Neural cell (in vitro differentiated cells): Measurements from ENCODE around the gene ZNF814. TPM values are rescaled to one million over a fixed set of nuclear protein-coding genes. Genes with fewer than 3 reads are reported as not detected.
"Not testable (repeated sequence)": the region's sequence is repeated elsewhere in the genome, so short reads cannot be mapped to it uniquely, and the experiment has no call there.

Experiments
- H2AFZ ChIP-seq: fragments of 200-600, 300-800 bp; sonication (generic), shearing (Covaris generic); 2 replicates; pipeline ENCODE4 v1.6.0; 2014; ENCODE audit warnings: low read depth, mild to moderate bottlenecking, antibody characterized with exemption, low read length, moderate library complexity
- H3F3A ChIP-seq: fragments of 200-600 bp; shearing (Covaris generic); 2 replicates; pipeline ENCODE4 v1.6.1; 2016; ENCODE audit warnings: mild to moderate bottlenecking, moderate library complexity, mixed read lengths, antibody characterized with exemption, low read length; ENCODE audit not compliant: insufficient read depth, poor library complexity, severe bottlenecking
- H3K27ac ChIP-seq: fragments of 200-600, 300-800 bp; sonication (generic), shearing (Covaris generic); 2 replicates; pipeline ENCODE4 v1.5.1; 2014; ENCODE audit warnings: mild to moderate bottlenecking, low read length, moderate library complexity
- H3K27me3 ChIP-seq: fragments of 300-800, 200-600 bp; sonication (generic), shearing (Covaris generic); 2 replicates; pipeline ENCODE4 v1.6.0; 2014; ENCODE audit warnings: mild to moderate bottlenecking, low read depth, low read length, moderate library complexity; ENCODE audit not compliant: insufficient read depth
- H3K36me3 ChIP-seq: fragments of 300-800, 200-600 bp; sonication (generic), shearing (Covaris generic); 2 replicates; pipeline ENCODE4 v1.5.1; 2014; ENCODE audit warnings: mild to moderate bottlenecking, antibody characterized with exemption, low read length, moderate library complexity; ENCODE audit not compliant: insufficient read depth
- H3K4me2 ChIP-seq: fragments of 300-800, 200-600 bp; sonication (generic), shearing (Covaris generic); 2 replicates; pipeline ENCODE4 v1.6.0; 2014; ENCODE audit warnings: mild to moderate bottlenecking, low read length
- H3K4me3 ChIP-seq: fragments of 300-800, 200-600 bp; sonication (generic), shearing (Covaris generic); 2 replicates; pipeline ENCODE4 v1.5.1; 2014; ENCODE audit warnings: mild to moderate bottlenecking, low read length, moderate library complexity
- H3K79me2 ChIP-seq: fragments of 200-600 bp; shearing (Covaris generic); replicated peaks from 2 replicates; pipeline ENCODE4 v1.6.0; 2014; ENCODE audit warnings: mild to moderate bottlenecking, low read length, moderate library complexity; ENCODE audit not compliant: insufficient read depth
- H3K9ac ChIP-seq: fragments of 300-800, 200-600 bp; sonication (generic), shearing (Covaris generic); 2 replicates; pipeline ENCODE4 v1.6.1; 2016; ENCODE audit warnings: mild to moderate bottlenecking, low read length, mixed read lengths
- H3K9me2 ChIP-seq: fragments of 200-600 bp; shearing (Covaris generic); 2 replicates; pipeline ENCODE4 v1.6.1; 2016; ENCODE audit warnings: mild to moderate bottlenecking, low read length, mixed read lengths; ENCODE audit not compliant: insufficient read depth
- H3K9me3 ChIP-seq: fragments of 200-600, 300-800 bp; sonication (generic), shearing (Covaris generic); 2 replicates; pipeline ENCODE4 v1.6.1; 2016; ENCODE audit warnings: mild to moderate bottlenecking, mixed run types, low read length, moderate library complexity, mixed read lengths
- H4K20me1 ChIP-seq: fragments of 200-600 bp; shearing (Covaris generic); 2 replicates; pipeline ENCODE4 v1.6.1; 2016; ENCODE audit warnings: mild to moderate bottlenecking, mixed run types; ENCODE audit not compliant: insufficient read depth
- EP300 ChIP-seq: fragments of 450-650 bp; conservative IDR thresholded peaks from 2 replicates; pipeline ENCODE4 v1.6.1; 2014; ENCODE audit warnings: antibody characterized with exemption, mild to moderate bottlenecking, moderate library complexity; ENCODE audit not compliant: poor library complexity, severe bottlenecking
- EZH2 ChIP-seq: fragments of 200-600, 300-800 bp; shearing (Covaris generic), sonication (generic); IDR thresholded peaks from 2 replicates; pipeline ENCODE4 v1.6.1; 2014; ENCODE audit warnings: antibody characterized with exemption, low read length, borderline replicate concordance, mild to moderate bottlenecking; ENCODE audit not compliant: insufficient read depth, poor library complexity, severe bottlenecking
- MXI1 ChIP-seq: fragments of 450-650 bp; conservative IDR thresholded peaks from 2 replicates; pipeline ENCODE4 v1.6.1; 2014; ENCODE audit warnings: antibody characterized with exemption, mild to moderate bottlenecking; ENCODE audit not compliant: poor library complexity, severe bottlenecking
- POLR2AphosphoS5 ChIP-seq: IDR thresholded peaks from 2 replicates; pipeline ENCODE4 v1.6.1; 2012
- RAD21 ChIP-seq: fragments of 450-650 bp; conservative IDR thresholded peaks from 2 replicates; pipeline ENCODE4 v1.6.1; 2014; ENCODE audit warnings: antibody characterized with exemption, mild to moderate bottlenecking, moderate library complexity
- SMC3 ChIP-seq: fragments of 450-650 bp; conservative IDR thresholded peaks from 2 replicates; pipeline ENCODE4 v1.6.1; 2014; ENCODE audit warnings: antibody characterized with exemption, mild to moderate bottlenecking, moderate library complexity; ENCODE audit not compliant: poor library complexity
- TAF1 ChIP-seq: IDR thresholded peaks from 2 replicates; pipeline ENCODE4 v1.6.1; 2012; ENCODE audit warnings: low read depth
- polyA plus RNA-seq: library from polyadenylated mRNA; depleted of rRNA; stranded (reverse); fragments of >200 nt; gene quantifications from 2 replicates; pipeline ENCODE4 v1.2.3, GENCODE V29; 2014
- TF ChIP-seq, protein P1 (sequence below): fragments of 450-650 bp; IDR thresholded peaks from 2 replicates; pipeline ENCODE4 v1.5.1; 2014; ENCODE audit warnings: antibody characterized with exemption, mild to moderate bottlenecking, moderate library complexity; ENCODE audit not compliant: poor library complexity, severe bottlenecking
- TF ChIP-seq, protein P2 (sequence below): IDR thresholded peaks from 2 replicates; pipeline ENCODE4 v1.6.1; 2012; ENCODE audit warnings: borderline replicate concordance

ZNF814 gene
- polyA plus RNA-seq, 1 donor from 2014 or later, result 17.7 TPM

DNA sequence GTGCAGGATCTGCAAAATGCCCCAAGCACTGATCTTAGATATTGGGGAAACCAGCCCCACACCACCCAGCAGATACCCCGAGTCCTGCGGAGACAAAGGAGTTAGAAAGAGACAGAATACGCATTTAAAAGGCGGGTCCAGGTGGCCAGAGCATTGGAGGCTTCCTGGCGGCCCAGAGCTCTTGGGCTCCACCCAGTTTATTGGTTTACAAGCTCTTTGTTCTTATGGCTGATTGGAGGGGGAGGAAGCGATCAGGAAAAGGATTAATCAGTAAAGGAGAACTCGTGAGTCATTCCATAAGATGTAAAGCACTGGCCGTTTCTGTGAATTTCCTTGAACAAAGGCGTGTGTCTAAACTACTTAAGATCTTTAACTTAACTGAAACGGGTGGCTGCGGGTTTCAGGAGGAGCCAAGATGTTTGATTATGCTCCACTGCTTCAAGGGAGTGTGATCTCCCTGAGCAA lies 38.3 kb downstream of the ZNF814 start:
- Histone ChIP-seq H3K36me3 (peaks cover 4% of the 10 kb centered on the region), H3F3A (no peaks in the 10 kb centered on the region), H3K9me2 (no peaks in the 10 kb centered on the region), H2AFZ (no peak overlapping the region), H3K4me3 (peak overlapping the region; percentile 70), H3K27me3 (no peaks in the 10 kb centered on the region), H4K20me1 (no peaks in the 10 kb centered on the region), H3K27ac (peak overlapping the region; percentile 53), H3K79me2 (peaks cover 21% of the 10 kb centered on the region), H3K9ac (peak overlapping the region; percentile 64), H3K9me3 (no peaks in the 10 kb centered on the region), H3K4me2 (peak overlapping the region; percentile 66)
- TF ChIP-seq, protein P1, sequence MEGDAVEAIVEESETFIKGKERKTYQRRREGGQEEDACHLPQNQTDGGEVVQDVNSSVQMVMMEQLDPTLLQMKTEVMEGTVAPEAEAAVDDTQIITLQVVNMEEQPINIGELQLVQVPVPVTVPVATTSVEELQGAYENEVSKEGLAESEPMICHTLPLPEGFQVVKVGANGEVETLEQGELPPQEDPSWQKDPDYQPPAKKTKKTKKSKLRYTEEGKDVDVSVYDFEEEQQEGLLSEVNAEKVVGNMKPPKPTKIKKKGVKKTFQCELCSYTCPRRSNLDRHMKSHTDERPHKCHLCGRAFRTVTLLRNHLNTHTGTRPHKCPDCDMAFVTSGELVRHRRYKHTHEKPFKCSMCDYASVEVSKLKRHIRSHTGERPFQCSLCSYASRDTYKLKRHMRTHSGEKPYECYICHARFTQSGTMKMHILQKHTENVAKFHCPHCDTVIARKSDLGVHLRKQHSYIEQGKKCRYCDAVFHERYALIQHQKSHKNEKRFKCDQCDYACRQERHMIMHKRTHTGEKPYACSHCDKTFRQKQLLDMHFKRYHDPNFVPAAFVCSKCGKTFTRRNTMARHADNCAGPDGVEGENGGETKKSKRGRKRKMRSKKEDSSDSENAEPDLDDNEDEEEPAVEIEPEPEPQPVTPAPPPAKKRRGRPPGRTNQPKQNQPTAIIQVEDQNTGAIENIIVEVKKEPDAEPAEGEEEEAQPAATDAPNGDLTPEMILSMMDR, result no peak
- TF ChIP-seq MXI1 (no peak), POLR2AphosphoS5 (no peak), EP300 (no peak), RAD21 (no peak), TAF1 (no peak), SMC3 (no peak), EZH2 (no peak)
- TF ChIP-seq, protein P2, sequence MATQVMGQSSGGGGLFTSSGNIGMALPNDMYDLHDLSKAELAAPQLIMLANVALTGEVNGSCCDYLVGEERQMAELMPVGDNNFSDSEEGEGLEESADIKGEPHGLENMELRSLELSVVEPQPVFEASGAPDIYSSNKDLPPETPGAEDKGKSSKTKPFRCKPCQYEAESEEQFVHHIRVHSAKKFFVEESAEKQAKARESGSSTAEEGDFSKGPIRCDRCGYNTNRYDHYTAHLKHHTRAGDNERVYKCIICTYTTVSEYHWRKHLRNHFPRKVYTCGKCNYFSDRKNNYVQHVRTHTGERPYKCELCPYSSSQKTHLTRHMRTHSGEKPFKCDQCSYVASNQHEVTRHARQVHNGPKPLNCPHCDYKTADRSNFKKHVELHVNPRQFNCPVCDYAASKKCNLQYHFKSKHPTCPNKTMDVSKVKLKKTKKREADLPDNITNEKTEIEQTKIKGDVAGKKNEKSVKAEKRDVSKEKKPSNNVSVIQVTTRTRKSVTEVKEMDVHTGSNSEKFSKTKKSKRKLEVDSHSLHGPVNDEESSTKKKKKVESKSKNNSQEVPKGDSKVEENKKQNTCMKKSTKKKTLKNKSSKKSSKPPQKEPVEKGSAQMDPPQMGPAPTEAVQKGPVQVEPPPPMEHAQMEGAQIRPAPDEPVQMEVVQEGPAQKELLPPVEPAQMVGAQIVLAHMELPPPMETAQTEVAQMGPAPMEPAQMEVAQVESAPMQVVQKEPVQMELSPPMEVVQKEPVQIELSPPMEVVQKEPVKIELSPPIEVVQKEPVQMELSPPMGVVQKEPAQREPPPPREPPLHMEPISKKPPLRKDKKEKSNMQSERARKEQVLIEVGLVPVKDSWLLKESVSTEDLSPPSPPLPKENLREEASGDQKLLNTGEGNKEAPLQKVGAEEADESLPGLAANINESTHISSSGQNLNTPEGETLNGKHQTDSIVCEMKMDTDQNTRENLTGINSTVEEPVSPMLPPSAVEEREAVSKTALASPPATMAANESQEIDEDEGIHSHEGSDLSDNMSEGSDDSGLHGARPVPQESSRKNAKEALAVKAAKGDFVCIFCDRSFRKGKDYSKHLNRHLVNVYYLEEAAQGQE, result no peak

DNA sequence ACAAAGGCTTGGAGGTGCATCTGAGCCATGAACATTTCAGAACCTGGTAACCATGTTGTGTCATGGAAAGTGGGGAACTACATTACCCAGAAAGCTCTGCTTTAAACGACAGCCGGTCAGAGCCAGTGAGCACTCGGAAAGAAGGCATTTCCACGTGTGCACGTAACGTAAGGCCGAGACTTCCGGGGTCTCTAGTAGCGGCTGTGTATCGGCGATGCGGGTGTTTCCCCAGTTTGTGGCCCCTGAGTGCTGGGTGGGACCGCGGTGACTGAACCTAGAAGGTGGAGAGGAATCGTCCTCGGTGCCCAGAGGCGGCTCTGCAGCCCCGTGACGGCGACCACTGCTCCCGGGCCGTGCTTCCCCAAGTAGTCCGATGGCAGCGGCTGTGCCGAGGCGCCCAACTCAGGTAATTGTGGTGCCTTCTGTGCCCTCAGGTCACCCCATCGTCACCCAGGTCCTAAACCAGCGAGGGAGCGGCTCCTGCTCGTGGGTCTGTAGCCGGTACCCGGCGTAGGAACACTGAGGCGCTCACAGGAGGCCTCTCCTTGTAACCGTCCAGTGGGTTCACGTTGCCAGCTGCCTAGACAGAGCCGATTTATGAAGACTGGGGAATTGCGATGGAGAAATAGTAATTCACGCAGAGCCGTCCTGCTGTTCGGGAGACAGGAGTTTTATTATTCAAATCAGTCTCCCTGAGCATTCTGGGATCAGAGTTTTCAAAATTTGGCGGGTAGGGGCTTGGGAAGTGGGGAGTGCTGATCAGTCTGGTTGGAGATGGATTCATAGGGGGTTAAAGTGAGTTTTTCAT lies 39.0 kb downstream of the ZNF814 start, which contains the start of gene ZNF587:
Gene ZNF587 (plus strand): TSS at position 194 of the 808 bp plus-strand sequence. CDS start 180 bp downstream, at position 374.
- H3K27ac ChIP-seq, result peak within 1 kb of the TSS; percentile 53
- TF ChIP-seq, protein P2, result peak; percentile 16
- TF ChIP-seq MXI1, result peak; percentile 94
- H4K20me1 ChIP-seq, result not testable (repeated sequence)

DNA sequence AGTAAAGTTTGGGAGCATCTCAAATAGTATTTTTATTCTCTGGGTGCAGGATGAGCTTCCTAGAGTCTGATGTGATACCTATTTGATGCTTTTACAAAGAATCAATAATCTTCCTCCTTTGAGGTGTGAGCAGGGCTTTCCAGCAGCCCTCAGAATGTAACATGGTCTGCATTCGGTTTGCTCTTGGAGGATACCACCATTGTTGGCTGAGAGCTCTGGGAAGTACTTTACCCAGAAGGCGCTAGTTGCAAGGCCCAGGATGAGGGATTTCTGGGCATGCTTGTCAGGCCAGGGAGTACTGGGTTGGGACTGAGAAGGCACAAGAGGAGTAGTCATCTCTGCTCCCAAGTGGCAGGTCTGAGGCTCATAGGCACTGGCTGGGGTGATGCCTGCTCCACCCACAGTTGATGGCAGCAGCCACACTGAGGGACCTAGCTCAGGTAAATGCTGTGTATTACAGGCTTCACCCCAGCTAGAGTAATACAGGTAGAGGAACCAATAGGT lies 39.6 kb downstream of the ZNF814 start:
- not testable (repeated sequence) for H3K9me2 ChIP-seq, H3F3A ChIP-seq, H3K4me2 ChIP-seq, H3K9me3 ChIP-seq, H3K27me3 ChIP-seq, H3K36me3 ChIP-seq, H4K20me1 ChIP-seq, H2AFZ ChIP-seq
- H3K79me2 ChIP-seq, result peaks cover 21% of the 10 kb centered on the region
- peak overlapping the region; percentile 70 for H3K4me3 ChIP-seq
- H3K27ac ChIP-seq, result peak overlapping the region; percentile 53
- peak overlapping the region; percentile 64 for H3K9ac ChIP-seq

More for the DNA sequence above, 39.0 kb downstream of the ZNF814 start, which contains the start of gene ZNF587:
- Histone ChIP-seq H3K4me2 (peak within 1 kb of the TSS; percentile 66), H3K4me3 (peak within 1 kb of the TSS; percentile 70), H3K9ac (peak within 1 kb of the TSS; percentile 64), H3K79me2 (peaks cover 21% of the 10 kb centered on the region)
- H3K9me2 ChIP-seq, H3K9me3 ChIP-seq, H3F3A ChIP-seq, H3K27me3 ChIP-seq, H2AFZ ChIP-seq, H3K36me3 ChIP-seq: not testable (repeated sequence)

DNA sequence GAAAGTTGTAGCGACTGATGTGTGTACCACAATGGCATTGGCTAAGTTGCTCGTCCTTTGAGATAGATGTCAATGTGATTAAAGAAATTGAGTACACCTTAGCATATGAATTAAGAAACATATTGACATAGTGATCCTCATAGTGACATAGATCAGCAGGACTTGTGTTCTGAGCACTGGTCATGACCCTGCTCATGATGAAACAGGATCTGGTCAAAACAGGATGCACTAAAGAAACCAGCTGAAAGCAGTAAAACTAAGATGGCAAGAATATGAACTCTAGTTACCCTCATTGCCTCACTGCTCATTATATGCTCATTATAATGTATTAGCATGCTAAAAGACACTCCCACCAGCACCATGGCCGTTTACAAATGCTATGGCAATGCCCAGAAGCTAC lies 41.7 kb downstream of the ZNF814 start:
- H3F3A ChIP-seq, H3K9ac ChIP-seq, H3K9me2 ChIP-seq, H3K9me3 ChIP-seq, H3K27ac ChIP-seq, H4K20me1 ChIP-seq, H3K36me3 ChIP-seq, H3K4me2 ChIP-seq, H3K4me3 ChIP-seq, H3K27me3 ChIP-seq, H2AFZ ChIP-seq: not testable (repeated sequence)
- H3K79me2 ChIP-seq, result peaks cover 18% of the 10 kb centered on the region
